Measurements from ENCODE around the gene CHDH.

CHDH gene

GRCh38 chr3:53804697-53805462, 41.3 kb downstream of the CHDH start:
- TF ChIP-seq, protein P1, sequence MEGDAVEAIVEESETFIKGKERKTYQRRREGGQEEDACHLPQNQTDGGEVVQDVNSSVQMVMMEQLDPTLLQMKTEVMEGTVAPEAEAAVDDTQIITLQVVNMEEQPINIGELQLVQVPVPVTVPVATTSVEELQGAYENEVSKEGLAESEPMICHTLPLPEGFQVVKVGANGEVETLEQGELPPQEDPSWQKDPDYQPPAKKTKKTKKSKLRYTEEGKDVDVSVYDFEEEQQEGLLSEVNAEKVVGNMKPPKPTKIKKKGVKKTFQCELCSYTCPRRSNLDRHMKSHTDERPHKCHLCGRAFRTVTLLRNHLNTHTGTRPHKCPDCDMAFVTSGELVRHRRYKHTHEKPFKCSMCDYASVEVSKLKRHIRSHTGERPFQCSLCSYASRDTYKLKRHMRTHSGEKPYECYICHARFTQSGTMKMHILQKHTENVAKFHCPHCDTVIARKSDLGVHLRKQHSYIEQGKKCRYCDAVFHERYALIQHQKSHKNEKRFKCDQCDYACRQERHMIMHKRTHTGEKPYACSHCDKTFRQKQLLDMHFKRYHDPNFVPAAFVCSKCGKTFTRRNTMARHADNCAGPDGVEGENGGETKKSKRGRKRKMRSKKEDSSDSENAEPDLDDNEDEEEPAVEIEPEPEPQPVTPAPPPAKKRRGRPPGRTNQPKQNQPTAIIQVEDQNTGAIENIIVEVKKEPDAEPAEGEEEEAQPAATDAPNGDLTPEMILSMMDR (IDR thresholded peaks at IDR 0.05; ENCODE audit: control insufficient read depth, extremely low read depth, insufficient read depth) = no peak
- DNase-seq (ENCODE audit: low read depth) = no peak

DNA sequence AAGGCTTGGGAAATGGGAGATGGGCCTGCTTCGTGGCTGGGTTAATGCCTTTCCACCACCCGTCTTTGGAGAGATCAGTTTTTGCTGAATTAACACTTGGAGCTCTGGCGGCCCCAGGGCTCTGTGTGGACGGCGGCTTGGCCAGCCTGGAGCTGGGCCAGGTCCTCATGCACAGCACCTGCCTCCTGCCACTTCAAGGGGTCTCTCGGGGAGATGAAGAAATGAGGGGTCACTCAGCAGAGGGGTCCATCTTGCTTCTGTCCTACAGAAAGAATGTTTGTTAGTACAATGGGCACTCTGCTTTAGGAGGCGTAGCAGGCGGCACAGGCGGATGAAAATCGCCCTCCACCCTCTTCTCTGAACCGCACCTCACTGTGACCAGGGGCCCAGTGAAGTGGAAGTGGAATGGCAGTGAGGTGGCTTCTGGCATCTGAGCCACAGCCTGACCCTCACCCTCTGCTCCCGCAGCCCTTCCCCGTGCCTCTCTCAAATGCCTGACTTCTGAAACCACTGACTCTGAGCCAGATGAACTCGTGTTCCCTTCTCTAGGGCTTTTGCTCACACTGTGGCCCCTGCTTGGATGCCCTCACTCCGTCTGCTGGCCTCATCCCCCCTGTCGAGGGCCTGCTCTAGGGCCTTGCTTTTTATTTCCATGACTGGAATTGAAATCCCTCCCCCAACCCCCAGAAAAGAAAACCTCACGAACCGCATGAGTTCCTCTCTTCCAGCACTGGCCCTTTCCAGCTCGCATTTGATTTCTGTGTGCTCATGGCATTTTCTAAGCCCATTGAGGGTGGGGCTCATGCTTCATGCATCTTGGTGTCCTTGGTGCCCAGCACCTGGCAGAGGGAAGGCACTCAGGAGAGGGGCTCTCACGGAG, 42.2 kb downstream of the CHDH start:
- no peak for DNase-seq (ENCODE audit: low read depth)
- TF ChIP-seq, protein P1 (IDR thresholded peaks at IDR 0.05; ENCODE audit: control insufficient read depth, extremely low read depth, insufficient read depth) = no peak
- no peak overlapping the region for H3K4me3 ChIP-seq (ENCODE audit: low read depth, low read length)

More at GRCh38 chr3:53804697-53805462, 41.3 kb downstream of the CHDH start:
- H3K4me3 ChIP-seq (ENCODE audit: low read depth, low read length) = no peak overlapping the region

DNA sequence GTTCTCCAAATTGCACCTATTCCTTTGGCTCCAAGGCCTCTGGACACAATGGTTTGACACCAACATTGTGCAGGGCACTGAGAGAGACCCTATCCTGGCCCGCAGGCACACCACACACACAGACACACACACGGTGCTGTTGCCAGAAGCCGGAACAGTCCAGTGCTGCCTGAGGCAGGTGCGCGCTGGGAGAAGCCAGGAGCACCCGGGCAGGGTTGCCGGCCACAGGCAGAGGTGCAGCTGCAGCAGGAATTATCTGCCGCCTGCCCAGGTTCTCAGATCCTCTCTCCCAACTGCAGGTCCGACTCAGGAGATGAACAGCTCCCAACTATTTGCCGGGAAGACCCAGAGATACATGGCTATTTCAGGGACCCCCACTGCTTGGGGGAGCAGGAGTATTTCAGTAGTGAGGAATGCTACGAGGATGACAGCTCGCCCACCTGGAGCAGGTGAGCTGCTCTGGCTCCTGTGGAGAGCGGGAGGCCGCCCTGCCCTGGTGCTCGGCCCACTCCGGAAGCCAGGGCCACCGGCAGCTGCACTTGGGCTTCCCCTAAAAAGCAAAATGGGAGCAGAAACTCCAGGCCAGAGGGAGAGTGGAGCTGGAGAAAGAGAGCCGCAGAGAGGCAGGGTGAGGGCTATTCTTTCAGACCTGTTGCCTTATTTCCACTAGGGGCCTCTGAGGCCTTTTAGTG, 42.9 kb downstream of the CHDH start:
- no peak overlapping the region for H3K4me3 ChIP-seq (ENCODE audit: low read depth, low read length)
- TF ChIP-seq, protein P1 (IDR thresholded peaks at IDR 0.05; ENCODE audit: control insufficient read depth, extremely low read depth, insufficient read depth) = no peak
- DNase-seq (ENCODE audit: low read depth) = no peak

- no peak overlapping the region for H3K4me3 ChIP-seq (ENCODE audit: low read depth, low read length)
- TF ChIP-seq, protein P1 (IDR thresholded peaks at IDR 0.05; ENCODE audit: control insufficient read depth, extremely low read depth, insufficient read depth) = no peak
- no peak for DNase-seq (ENCODE audit: low read depth)
Measured at GRCh38 chr3:53802256-53802880, 43.9 kb downstream of the CHDH start.

DNA sequence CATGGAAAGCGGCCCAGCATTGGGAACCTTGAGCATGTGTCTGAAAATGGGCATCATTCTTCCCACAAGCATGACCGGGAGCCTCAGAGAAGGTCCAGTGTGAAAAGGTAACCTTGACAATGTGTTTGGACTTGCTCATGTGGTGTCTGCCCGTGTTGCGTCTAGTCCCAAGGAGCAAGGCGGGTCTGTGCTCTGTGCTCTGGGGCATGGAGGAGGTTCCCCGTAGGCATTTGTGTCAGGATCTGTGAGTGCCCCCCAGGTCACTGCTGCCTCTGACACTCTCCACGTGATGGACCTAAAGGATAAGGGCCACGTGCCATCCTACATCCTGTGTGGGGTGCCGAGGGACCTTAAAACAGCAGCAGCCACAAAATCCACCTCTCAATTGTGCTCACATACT, 44.9 kb downstream of the CHDH start:
- no peak for DNase-seq (ENCODE audit: low read depth)
- TF ChIP-seq, protein P1 (IDR thresholded peaks at IDR 0.05; ENCODE audit: control insufficient read depth, extremely low read depth, insufficient read depth) = no peak
- no peak overlapping the region for H3K4me3 ChIP-seq (ENCODE audit: low read depth, low read length)
